GDM1 (cell line): Measurements from ENCODE around the gene PSMC3.

Source experiments
- DNase-seq: peaks from one replicate; lab custom pipeline; 2025; lab: John Stamatoyannopoulos, UW

Gene PSMC3

GRCh38 chr11:47376525-47377371 is 49.5 kb downstream of the PSMC3 start:
- DNase-seq, result no peak

- DNase-seq, result no peak
Observed at GRCh38 chr11:47376107-47376524, 50.1 kb downstream of the PSMC3 start.

GRCh38 chr11:47375546-47376085 is 50.6 kb downstream of the PSMC3 start:
- DNase-seq, result no peak

DNA sequence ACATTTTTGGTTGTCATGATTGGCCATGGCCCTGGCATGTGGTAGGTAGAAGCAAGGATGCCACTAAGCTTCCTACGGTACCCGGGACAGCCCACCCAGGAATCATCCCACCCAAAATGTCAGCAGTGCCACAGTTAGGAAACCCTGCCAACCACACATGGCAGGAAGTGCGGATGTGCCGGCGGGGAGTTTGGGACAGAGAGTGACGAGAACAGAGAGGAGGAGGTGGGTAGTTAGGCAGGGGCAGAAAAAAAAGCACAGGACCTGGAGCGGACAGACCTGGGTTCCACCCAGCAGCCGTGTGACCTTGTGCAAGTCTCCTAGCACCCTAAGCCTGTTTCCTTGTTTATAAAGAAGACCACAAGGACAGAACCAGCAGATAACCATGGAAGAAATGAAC is 51.2 kb downstream of the PSMC3 start:
- DNase-seq, result no peak

DNA sequence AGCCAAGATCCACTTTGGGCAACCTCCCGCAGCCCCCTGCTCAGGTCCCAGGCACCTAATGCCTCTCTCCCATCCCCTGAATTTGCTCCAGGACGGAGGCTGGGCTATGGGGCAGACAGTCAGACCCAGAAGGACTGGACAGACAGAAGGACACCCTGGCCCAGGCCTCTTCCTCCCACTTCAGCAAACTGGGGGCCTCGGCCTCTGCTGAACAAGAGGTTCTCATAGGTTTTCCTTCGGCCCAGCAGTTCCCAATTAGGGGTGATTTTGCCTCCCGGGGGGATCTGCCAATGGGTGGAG is 51.6 kb downstream of the PSMC3 start:
- DNase-seq, result no peak

DNA sequence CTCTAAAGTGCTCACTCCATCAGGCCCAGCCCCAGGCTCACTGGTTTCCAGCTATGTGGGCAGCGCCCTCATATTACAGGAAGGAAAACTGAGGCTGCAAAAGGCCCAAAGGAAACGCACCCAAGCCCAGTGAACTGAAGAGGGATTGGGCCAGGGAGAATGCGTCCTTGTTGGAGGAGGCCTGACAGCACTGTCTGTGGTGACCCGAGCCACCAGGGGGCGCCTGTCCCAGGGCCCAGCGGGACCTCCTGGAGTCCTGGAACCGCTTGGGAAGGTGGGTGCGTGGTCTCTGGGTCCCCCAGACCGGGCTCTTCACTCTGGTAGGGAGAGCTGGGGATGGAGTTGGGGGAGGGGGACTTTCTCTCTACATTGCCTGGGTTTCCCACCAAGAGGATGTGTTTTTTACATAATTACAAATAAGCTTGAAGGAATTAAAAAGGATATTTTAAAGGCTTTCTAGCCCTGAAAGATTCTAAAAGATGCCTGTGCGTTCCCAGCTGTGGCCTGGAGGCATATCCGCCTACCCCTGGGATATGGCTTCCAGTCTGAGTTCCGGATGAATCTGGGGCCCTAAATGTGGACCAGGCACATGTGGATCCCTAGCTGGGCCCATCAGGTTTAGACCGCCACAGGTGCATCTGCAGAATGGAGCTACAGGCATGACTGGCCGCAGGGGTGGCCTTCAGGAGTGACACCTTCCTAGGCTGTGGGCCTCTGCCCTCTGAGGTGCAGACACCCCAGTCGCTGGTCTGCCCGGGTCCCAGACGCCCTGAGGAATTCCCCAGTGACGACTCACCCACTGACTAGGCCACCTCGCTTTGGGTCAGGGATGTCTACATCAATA is 52.1 kb downstream of the PSMC3 start:
- peak; percentile 59 for DNase-seq

DNA sequence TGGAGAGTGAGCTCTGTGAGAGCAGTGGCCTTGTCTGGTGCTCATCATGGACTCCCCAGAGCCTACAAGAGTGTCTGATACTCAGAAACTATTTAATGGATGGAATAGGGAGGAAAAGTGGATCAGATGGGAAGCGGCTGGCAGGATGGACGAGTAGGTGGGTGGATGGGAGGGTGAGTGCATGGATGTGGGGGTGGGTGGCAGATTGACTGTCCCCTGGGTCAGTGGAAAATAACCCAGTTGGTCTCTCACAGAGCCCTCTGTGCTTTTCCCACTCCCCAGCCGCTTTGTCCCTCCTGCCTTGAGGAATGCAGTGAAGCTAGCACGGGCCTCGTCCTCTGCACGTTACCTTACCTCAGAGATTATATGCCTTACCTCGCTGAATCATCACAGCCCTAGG is 53.8 kb downstream of the PSMC3 start:
- no peak for DNase-seq

DNA sequence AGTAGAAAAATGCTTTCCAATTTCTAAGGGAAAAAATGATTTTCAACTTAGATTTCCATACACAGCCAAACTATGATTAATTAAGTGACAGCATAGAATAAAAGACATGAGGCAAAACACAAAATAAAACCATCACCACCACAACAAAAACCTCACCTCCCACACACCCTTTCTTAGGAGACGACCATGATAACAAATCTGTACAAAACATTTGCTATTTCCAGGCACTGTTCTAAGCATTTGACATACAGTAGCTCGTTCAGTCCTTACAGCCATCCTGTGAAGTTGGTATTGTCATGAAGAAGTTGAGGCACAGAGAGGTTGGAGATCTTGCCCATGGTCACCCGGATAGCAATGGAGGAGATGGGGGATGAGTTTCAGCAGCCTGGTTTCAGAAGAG is 56.6 kb downstream of the PSMC3 start:
- DNase-seq, result no peak
